ENCODE data around the gene CAMTA1. TPM values are rescaled to one million over a fixed set of nuclear protein-coding genes. Genes with fewer than 3 reads are reported as not detected.

The CAMTA1 gene
- total and polyA plus RNA-seq, 4 donors: 18.0 to 93.5 (median 35.8) TPM

DNA sequence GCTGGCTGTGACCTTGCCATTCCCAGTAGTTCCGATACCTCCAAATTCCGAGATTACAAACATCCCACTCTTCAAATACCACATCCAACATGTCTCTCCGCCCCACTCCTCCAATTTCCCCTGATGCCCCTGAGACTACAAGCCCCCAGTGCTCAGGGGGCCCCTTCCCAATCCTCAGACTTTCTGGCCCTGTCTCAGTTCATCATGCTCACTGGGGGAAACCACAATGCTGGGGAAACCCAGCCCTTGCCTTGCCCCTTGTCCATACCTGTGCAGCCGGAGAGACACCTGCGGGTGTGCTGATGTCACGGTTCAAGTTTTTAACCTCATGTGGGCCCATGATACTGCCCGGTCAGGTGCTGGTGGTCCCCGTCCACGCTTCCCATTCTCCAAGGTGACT lies 226.6 kb downstream of the CAMTA1 start:
- no peak for TF ChIP-seq JUND (IDR thresholded peaks at IDR 0.05)
- TF ChIP-seq SP1 (IDR thresholded peaks at IDR 0.05): no peak
- no peak for TF ChIP-seq NR2F2 (IDR thresholded peaks at IDR 0.05)
- TF ChIP-seq, protein P1, sequence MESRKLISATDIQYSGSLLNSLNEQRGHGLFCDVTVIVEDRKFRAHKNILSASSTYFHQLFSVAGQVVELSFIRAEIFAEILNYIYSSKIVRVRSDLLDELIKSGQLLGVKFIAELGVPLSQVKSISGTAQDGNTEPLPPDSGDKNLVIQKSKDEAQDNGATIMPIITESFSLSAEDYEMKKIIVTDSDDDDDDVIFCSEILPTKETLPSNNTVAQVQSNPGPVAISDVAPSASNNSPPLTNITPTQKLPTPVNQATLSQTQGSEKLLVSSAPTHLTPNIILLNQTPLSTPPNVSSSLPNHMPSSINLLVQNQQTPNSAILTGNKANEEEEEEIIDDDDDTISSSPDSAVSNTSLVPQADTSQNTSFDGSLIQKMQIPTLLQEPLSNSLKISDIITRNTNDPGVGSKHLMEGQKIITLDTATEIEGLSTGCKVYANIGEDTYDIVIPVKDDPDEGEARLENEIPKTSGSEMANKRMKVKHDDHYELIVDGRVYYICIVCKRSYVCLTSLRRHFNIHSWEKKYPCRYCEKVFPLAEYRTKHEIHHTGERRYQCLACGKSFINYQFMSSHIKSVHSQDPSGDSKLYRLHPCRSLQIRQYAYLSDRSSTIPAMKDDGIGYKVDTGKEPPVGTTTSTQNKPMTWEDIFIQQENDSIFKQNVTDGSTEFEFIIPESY (IDR thresholded peaks at IDR 0.05): no peak
- TF ChIP-seq, protein P2, sequence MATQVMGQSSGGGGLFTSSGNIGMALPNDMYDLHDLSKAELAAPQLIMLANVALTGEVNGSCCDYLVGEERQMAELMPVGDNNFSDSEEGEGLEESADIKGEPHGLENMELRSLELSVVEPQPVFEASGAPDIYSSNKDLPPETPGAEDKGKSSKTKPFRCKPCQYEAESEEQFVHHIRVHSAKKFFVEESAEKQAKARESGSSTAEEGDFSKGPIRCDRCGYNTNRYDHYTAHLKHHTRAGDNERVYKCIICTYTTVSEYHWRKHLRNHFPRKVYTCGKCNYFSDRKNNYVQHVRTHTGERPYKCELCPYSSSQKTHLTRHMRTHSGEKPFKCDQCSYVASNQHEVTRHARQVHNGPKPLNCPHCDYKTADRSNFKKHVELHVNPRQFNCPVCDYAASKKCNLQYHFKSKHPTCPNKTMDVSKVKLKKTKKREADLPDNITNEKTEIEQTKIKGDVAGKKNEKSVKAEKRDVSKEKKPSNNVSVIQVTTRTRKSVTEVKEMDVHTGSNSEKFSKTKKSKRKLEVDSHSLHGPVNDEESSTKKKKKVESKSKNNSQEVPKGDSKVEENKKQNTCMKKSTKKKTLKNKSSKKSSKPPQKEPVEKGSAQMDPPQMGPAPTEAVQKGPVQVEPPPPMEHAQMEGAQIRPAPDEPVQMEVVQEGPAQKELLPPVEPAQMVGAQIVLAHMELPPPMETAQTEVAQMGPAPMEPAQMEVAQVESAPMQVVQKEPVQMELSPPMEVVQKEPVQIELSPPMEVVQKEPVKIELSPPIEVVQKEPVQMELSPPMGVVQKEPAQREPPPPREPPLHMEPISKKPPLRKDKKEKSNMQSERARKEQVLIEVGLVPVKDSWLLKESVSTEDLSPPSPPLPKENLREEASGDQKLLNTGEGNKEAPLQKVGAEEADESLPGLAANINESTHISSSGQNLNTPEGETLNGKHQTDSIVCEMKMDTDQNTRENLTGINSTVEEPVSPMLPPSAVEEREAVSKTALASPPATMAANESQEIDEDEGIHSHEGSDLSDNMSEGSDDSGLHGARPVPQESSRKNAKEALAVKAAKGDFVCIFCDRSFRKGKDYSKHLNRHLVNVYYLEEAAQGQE (IDR thresholded peaks at IDR 0.05): no peak
- no peak for TF ChIP-seq YY1 (IDR thresholded peaks at IDR 0.05)
- no peak for TF ChIP-seq HNF4A (conservative IDR thresholded peaks at IDR 0.05)
- TF ChIP-seq HNF4G (IDR thresholded peaks at IDR 0.05): no peak
- 87% methylated on average over 9 of the region's 9 CpGs for WGBS
- Histone ChIP-seq H3K27ac (ENCODE audit: low read depth in 1 of 2, low read length in 2 of 2) (no peak overlapping the region), H3K4me1 (ENCODE audit: control insufficient read depth in 4 of 4, insufficient read depth in 4 of 4, low read length in 3 of 4) (no peaks in the 10 kb centered on the region), H3K27me3 (ENCODE audit: control insufficient read depth in 4 of 4, insufficient read depth in 4 of 4, low read length in 3 of 4) (no peaks in the 10 kb centered on the region), H3K36me3 (ENCODE audit: control insufficient read depth in 4 of 4, insufficient read depth in 3 of 4, low read depth in 1 of 4, low read length in 3 of 4) (no peaks in the 10 kb centered on the region), H3K4me3 (ENCODE audit: low read depth in 1 of 3, low read length in 3 of 3) (no peak overlapping the region), H3K9ac (ENCODE audit: low read depth in 1 of 2, low read length in 2 of 2) (no peak overlapping the region), H3K9me3 (ENCODE audit: control insufficient read depth in 4 of 4, low read length in 3 of 4) (no peaks in the 10 kb centered on the region)
- no peak for DNase-seq (ENCODE audit: low spot score)

DNA sequence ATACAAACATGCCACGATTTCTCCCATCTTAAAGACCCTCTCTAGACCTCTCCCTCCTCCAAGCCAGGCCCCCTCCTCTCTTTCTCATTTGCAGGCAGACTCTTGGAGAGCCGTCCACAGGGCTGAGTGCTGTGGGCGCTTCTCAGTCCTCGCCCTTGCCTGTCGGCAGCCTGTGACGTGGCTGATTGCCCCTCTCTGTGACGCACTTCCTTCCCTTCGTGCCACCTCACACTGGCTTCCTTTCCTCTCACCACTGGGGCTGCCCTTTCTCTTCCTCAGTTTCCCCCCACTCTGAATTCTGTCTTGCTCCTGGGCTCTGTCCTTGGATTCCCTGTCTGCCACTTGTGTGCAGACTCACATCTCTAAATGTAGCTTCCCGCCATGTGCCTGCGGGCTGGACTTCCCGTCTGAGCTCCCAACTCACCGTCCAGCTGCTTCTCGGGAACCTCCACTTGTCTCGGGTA lies 227.2 kb downstream of the CAMTA1 start:
- H3K4me3 ChIP-seq (ENCODE audit: low read depth in 1 of 3, low read length in 3 of 3): no peak overlapping the region
- DNase-seq (ENCODE audit: low spot score): no peak
- no peaks in the 10 kb centered on the region for H3K4me1 ChIP-seq (ENCODE audit: control insufficient read depth in 4 of 4, insufficient read depth in 4 of 4, low read length in 3 of 4)
- no peaks in the 10 kb centered on the region for H3K9me3 ChIP-seq (ENCODE audit: control insufficient read depth in 4 of 4, low read length in 3 of 4)
- TF ChIP-seq EGR1 (IDR thresholded peaks at IDR 0.05; ENCODE audit: low read depth in 2 of 2) (no peak), RAD21 (IDR thresholded peaks at IDR 0.05) (no peak), HNF4A (conservative IDR thresholded peaks at IDR 0.05) (no peak), TAF1 (conservative IDR thresholded peaks at IDR 0.05) (no peak), JUND (IDR thresholded peaks at IDR 0.05) (no peak)
- TF ChIP-seq, protein P2 (IDR thresholded peaks at IDR 0.05): no peak
- TF ChIP-seq, protein P1 (IDR thresholded peaks at IDR 0.05): no peak
- TF ChIP-seq, protein P3, sequence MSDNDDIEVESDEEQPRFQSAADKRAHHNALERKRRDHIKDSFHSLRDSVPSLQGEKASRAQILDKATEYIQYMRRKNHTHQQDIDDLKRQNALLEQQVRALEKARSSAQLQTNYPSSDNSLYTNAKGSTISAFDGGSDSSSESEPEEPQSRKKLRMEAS (IDR thresholded peaks at IDR 0.05): no peak
- TF ChIP-seq, protein P4, sequence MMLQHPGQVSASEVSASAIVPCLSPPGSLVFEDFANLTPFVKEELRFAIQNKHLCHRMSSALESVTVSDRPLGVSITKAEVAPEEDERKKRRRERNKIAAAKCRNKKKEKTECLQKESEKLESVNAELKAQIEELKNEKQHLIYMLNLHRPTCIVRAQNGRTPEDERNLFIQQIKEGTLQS (IDR thresholded peaks at IDR 0.05): no peak
- 88% methylated on average over 14 of the region's 14 CpGs for WGBS
- no peaks in the 10 kb centered on the region for H3K36me3 ChIP-seq (ENCODE audit: control insufficient read depth in 4 of 4, insufficient read depth in 3 of 4, low read depth in 1 of 4, low read length in 3 of 4)
- no peaks in the 10 kb centered on the region for H3K27me3 ChIP-seq (ENCODE audit: control insufficient read depth in 4 of 4, insufficient read depth in 4 of 4, low read length in 3 of 4)
- H3K27ac ChIP-seq (ENCODE audit: low read depth in 1 of 2, low read length in 2 of 2): no peak overlapping the region
- H3K9ac ChIP-seq (ENCODE audit: low read depth in 1 of 2, low read length in 2 of 2): no peak overlapping the region

Measured in liver (tissue), 9 donors.